ENCODE data around the gene IDH1. TPM values are rescaled to one million over a fixed set of nuclear protein-coding genes. Genes with fewer than 3 reads are reported as not detected.

The IDH1 gene
- total RNA-seq, 1 experiment from 2014 or later: 73.6 TPM

GRCh38 chr2:208300847-208301618 is 46.2 kb upstream of the IDH1 start:
- POLR2A ChIA-PET (ENCODE audit: unreplicated experiment): no interaction called here

GRCh38 chr2:208297961-208298360 is 43.1 kb upstream of the IDH1 start:
- Histone ChIP-seq H3K27me3 (ENCODE audit: low read length) (no peaks in the 10 kb centered on the region), H3K4me3 (ENCODE audit: low read length) (no peak overlapping the region), H3K4me2 (ENCODE audit: low read length) (no peak overlapping the region), H3K36me3 (ENCODE audit: low read depth, low read length) (peaks cover 20% of the 10 kb centered on the region; the same call in 1 of the 2 replicates), H2AFZ (ENCODE audit: low read length) (no peak overlapping the region), H3K27ac (ENCODE audit: low read length) (no peak overlapping the region), H3K79me2 (ENCODE audit: low read length) (no peaks in the 10 kb centered on the region), H3K9me3 (ENCODE audit: low read length) (no peaks in the 10 kb centered on the region), H3F3A (ENCODE audit: low read length, unreplicated experiment) (no peaks in the 10 kb centered on the region), H3K9me2 (replicated peaks; ENCODE audit: low read length) (no peaks in the 10 kb centered on the region), H3K4me1 (ENCODE audit: insufficient read depth, low read length) (no peaks in the 10 kb centered on the region), H4K20me1 (ENCODE audit: low read length) (no peaks in the 10 kb centered on the region), H3K9ac (ENCODE audit: low read length) (no peak overlapping the region)
- POLR2A ChIA-PET (ENCODE audit: unreplicated experiment): no interaction called here
- TF ChIP-seq CTCF (conservative IDR thresholded peaks at IDR 0.05; ENCODE audit: low read depth, low read length) (no peak), EZH2phosphoT487 (IDR thresholded peaks at IDR 0.05; ENCODE audit: borderline replicate concordance, low read length) (no peak), EZH2 (IDR thresholded peaks at IDR 0.05; ENCODE audit: low read length, unreplicated experiment) (no peak)
- intact Hi-C loops (cut with micrococcal nuclease): no loop called here
- ATAC-seq: no peak
- BruUV-seq (replicated peaks): no TSS peak
- CTCF ChIA-PET: no interaction called here
- DNase-seq: no peak

More at GRCh38 chr2:208300847-208301618, 46.2 kb upstream of the IDH1 start:
- intact Hi-C loops (cut with micrococcal nuclease): no loop called here
- Histone ChIP-seq H3K27ac (ENCODE audit: low read length) (no peak overlapping the region), H3K79me2 (ENCODE audit: low read length) (no peaks in the 10 kb centered on the region), H3K4me3 (ENCODE audit: low read length) (no peak overlapping the region), H3K4me2 (ENCODE audit: low read length) (no peak overlapping the region), H3K9ac (ENCODE audit: low read length) (no peak overlapping the region), H4K20me1 (ENCODE audit: low read length) (no peaks in the 10 kb centered on the region), H3K36me3 (ENCODE audit: low read depth, low read length) (peaks cover 30% of the 10 kb centered on the region), H3K9me2 (replicated peaks; ENCODE audit: low read length) (no peaks in the 10 kb centered on the region), H3K9me3 (ENCODE audit: low read length) (no peaks in the 10 kb centered on the region), H2AFZ (ENCODE audit: low read length) (no peak overlapping the region), H3K4me1 (ENCODE audit: insufficient read depth, low read length) (no peaks in the 10 kb centered on the region), H3F3A (ENCODE audit: low read length, unreplicated experiment) (no peaks in the 10 kb centered on the region), H3K27me3 (ENCODE audit: low read length) (no peaks in the 10 kb centered on the region)
- CTCF ChIA-PET: no interaction called here
- no peak for TF ChIP-seq CTCF (conservative IDR thresholded peaks at IDR 0.05; ENCODE audit: low read depth, low read length)
- no peak for TF ChIP-seq EZH2phosphoT487 (IDR thresholded peaks at IDR 0.05; ENCODE audit: borderline replicate concordance, low read length)
- no peak for TF ChIP-seq EZH2 (IDR thresholded peaks at IDR 0.05; ENCODE audit: low read length, unreplicated experiment)
- BruUV-seq (replicated peaks): no TSS peak
- ATAC-seq (no peak), DNase-seq (no peak)

- Histone ChIP-seq H3K4me1 (ENCODE audit: insufficient read depth, low read length) (no peaks in the 10 kb centered on the region), H3K4me2 (ENCODE audit: low read length) (no peak overlapping the region), H3K4me3 (ENCODE audit: low read length) (no peak overlapping the region), H3K36me3 (ENCODE audit: low read depth, low read length) (peaks cover 15% of the 10 kb centered on the region; the same call in 1 of the 2 replicates), H3K27me3 (ENCODE audit: low read length) (no peaks in the 10 kb centered on the region), H2AFZ (ENCODE audit: low read length) (no peak overlapping the region), H3K9me3 (ENCODE audit: low read length) (no peaks in the 10 kb centered on the region), H4K20me1 (ENCODE audit: low read length) (no peaks in the 10 kb centered on the region), H3F3A (ENCODE audit: low read length, unreplicated experiment) (no peaks in the 10 kb centered on the region), H3K27ac (ENCODE audit: low read length) (no peak overlapping the region), H3K79me2 (ENCODE audit: low read length) (0 out of 2 replicates have a peak, but pooled peaks cover 4% of the 10 kb centered on the region), H3K9ac (ENCODE audit: low read length) (no peak overlapping the region), H3K9me2 (replicated peaks; ENCODE audit: low read length) (no peaks in the 10 kb centered on the region)
- ChIA-PET CTCF (no interaction called here), POLR2A (ENCODE audit: unreplicated experiment) (no interaction called here)
- intact Hi-C loops (cut with micrococcal nuclease): no loop called here
- ATAC-seq: no peak
- DNase-seq: no peak
- BruUV-seq (replicated peaks): no TSS peak
- no peak for TF ChIP-seq EZH2 (IDR thresholded peaks at IDR 0.05; ENCODE audit: low read length, unreplicated experiment)
- no peak for TF ChIP-seq CTCF (conservative IDR thresholded peaks at IDR 0.05; ENCODE audit: low read depth, low read length)
- TF ChIP-seq EZH2phosphoT487 (IDR thresholded peaks at IDR 0.05; ENCODE audit: borderline replicate concordance, low read length): no peak
Observed at GRCh38 chr2:208296610-208297009, 41.7 kb upstream of the IDH1 start.
